ENCODE results near the gene ZFP36L2. TPM values are rescaled to one million over a fixed set of nuclear protein-coding genes. Genes with fewer than 3 reads are reported as not detected.
A peak's percentile ranks its signal among the peaks of the same experiment; 100 is the strongest.

The ZFP36L2 gene
- total RNA-seq, 1 experiment from 2014 or later, result 105 TPM

- Histone ChIP-seq H2BK20ac (ENCODE audit: low read depth, low read length, poor library complexity, severe bottlenecking) (no peak overlapping the region), H3K27me3 (ENCODE audit: insufficient read depth, low read length) (no peaks in the 10 kb centered on the region), H3K4me2 (ENCODE audit: insufficient read depth, insufficient read length, low read length) (no peak overlapping the region), H3K9ac (ENCODE audit: extremely low read depth, insufficient read length, low read length) (no peak overlapping the region), H3T11ph (ENCODE audit: low read length) (no peak overlapping the region), H4K8ac (replicated peaks; ENCODE audit: insufficient read length, low read depth, low read length) (no peak overlapping the region), H3K4me1 (ENCODE audit: insufficient read depth, low read length) (no peaks in the 10 kb centered on the region), H4K91ac (ENCODE audit: insufficient read length, low read depth, low read length) (no peak overlapping the region), H2BK12ac (ENCODE audit: insufficient read length, low read depth, low read length) (no peak overlapping the region), H2BK15ac (ENCODE audit: low read depth, low read length) (no peak overlapping the region), H4K20me1 (ENCODE audit: control insufficient read depth, insufficient read depth, insufficient read length) (no peaks in the 10 kb centered on the region), H4K5ac (ENCODE audit: insufficient read length, low read depth, low read length) (no peak overlapping the region), H3K18ac (ENCODE audit: insufficient read length, low read depth, low read length) (no peak overlapping the region), H2AFZ (ENCODE audit: low read length) (no peak overlapping the region), H3K79me2 (ENCODE audit: insufficient read depth, low read length) (no peaks in the 10 kb centered on the region), H3K9me3 (ENCODE audit: control insufficient read depth, low read depth, low read length) (no peaks in the 10 kb centered on the region), H3K23ac (ENCODE audit: insufficient read length, low read depth, low read length) (no peak overlapping the region), H3K56ac (ENCODE audit: insufficient read length, low read depth, low read length) (no peak overlapping the region), H3K4ac (ENCODE audit: low read depth, low read length) (no peak overlapping the region), H3K27ac (ENCODE audit: insufficient read length, low read depth, low read length) (no peak overlapping the region), H2AK5ac (ENCODE audit: insufficient read length, low read length) (no peak overlapping the region), H2BK120ac (ENCODE audit: low read depth, low read length, poor library complexity, severe bottlenecking) (no peak overlapping the region), H3K14ac (ENCODE audit: insufficient read depth, low read length) (no peak overlapping the region), H3K23me2 (ENCODE audit: insufficient read length, low read depth, low read length, poor library complexity, severe bottlenecking) (no peaks in the 10 kb centered on the region), H3K79me1 (ENCODE audit: insufficient read depth, low read depth, low read length, poor library complexity, severe bottlenecking) (no peaks in the 10 kb centered on the region), H2BK5ac (ENCODE audit: insufficient read length, low read length) (no peak overlapping the region)
- TF ChIP-seq CTCF (conservative IDR thresholded peaks at IDR 0.05), result no peak
- no CpG with 5 or more reads among the region's 4 CpGs for WGBS (ENCODE audit: extremely low coverage, insufficient read length, low lambda C conversion rate)
- no peak overlapping the region for H3K4me3 Mint-ChIP-seq
- no peaks in the 10 kb centered on the region for H3K27me3 Mint-ChIP-seq (ENCODE audit: low read depth)
- DNase-seq, result no peak
- H3K36me3 Mint-ChIP-seq (ENCODE audit: insufficient read depth in 1 of 3, low read depth in 3 of 3), result no peaks in the 10 kb centered on the region; a peak in 1 of 7 replicates
- peaks cover 31 to 50% of the 10 kb centered on the region in 2 experiments for H3K4me1 Mint-ChIP-seq
- 0 out of 7 replicates have a peak overlapping the region, but pooled peaks of 1 of the 3 experiments have one; percentile 78 for H3K27ac Mint-ChIP-seq
- no peaks in the 10 kb centered on the region for H3K9me3 Mint-ChIP-seq
Measured at GRCh38 chr2:43266711-43267111, 40.3 kb upstream of the ZFP36L2 start.
